Mammary epithelial cell (primary cell): Measurements from ENCODE around the gene CCDC70.

Source experiments
- EZH2 ChIP-seq: IDR thresholded peaks from 2 replicates; pipeline ENCODE4 v1.6.1; 2012; ENCODE audit warnings: low read length, inconsistent platforms, borderline replicate concordance
- TF ChIP-seq, protein P1 (sequence below), 2 donors: IDR thresholded peaks in 1 of 2; conservative IDR thresholded peaks in 1 of 2; 2 replicates each; pipeline ENCODE4 v1.5.1; 2011 to 2012; ENCODE audit warnings: inconsistent platforms in 2 of 2, low read length in 2 of 2, mild to moderate bottlenecking in 2 of 2, control low read depth in 1 of 2, low read depth in 1 of 2; ENCODE audit not compliant: insufficient read depth in 1 of 2; ENCODE audit errors: extremely low read depth in 1 of 2

DNA sequence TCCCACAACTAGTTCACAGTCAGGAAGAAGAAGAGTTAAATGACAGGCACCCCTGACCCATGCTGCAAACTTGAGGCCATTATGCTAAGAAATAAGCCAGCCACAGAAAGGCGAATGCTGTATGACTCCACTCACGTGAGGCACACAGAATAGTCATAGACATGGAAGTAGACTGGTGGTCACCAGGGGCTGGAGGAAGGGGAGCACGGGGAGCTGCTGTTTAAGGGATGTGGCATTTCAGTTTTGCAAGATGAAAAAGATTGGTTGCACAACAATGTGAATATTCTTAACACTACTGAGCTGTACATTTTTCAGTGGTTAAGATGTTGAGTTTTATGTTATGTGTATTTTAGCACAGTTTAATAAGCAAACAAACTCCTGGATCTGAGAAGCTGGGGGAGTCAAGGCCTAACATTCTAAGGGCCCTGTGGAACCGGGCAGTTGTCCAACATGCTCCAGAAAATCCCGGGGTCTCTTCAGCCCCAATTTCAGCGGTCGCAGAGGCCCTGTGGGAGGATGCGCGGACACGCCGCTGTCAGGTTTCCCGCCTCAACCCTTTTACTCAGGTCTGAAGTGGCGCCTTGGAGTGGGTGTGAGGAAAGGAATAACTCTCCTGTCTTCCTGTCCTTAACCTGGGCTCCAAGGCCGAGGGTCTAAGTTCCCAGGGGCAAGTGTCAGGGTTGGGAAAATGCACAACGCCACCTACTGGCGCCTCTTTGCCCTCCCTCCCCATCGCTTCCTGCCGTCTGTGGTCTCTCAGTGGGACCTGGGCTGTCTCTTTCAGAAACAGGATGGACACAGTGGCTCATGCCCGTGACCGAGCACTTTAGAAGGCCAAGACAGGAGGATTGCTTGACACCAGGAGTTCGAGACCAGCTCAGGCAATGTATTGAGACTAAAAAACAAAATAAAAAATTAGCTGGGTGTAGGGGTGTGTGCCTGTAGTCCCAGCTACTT, 12.3 kb upstream of the CCDC70 start:
- TF ChIP-seq, protein P1, sequence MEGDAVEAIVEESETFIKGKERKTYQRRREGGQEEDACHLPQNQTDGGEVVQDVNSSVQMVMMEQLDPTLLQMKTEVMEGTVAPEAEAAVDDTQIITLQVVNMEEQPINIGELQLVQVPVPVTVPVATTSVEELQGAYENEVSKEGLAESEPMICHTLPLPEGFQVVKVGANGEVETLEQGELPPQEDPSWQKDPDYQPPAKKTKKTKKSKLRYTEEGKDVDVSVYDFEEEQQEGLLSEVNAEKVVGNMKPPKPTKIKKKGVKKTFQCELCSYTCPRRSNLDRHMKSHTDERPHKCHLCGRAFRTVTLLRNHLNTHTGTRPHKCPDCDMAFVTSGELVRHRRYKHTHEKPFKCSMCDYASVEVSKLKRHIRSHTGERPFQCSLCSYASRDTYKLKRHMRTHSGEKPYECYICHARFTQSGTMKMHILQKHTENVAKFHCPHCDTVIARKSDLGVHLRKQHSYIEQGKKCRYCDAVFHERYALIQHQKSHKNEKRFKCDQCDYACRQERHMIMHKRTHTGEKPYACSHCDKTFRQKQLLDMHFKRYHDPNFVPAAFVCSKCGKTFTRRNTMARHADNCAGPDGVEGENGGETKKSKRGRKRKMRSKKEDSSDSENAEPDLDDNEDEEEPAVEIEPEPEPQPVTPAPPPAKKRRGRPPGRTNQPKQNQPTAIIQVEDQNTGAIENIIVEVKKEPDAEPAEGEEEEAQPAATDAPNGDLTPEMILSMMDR (conservative IDR thresholded peaks at IDR 0.05 in 1 of 2, IDR thresholded peaks at IDR 0.05 in 1 of 2; ENCODE audit: extremely low read depth in 1 of 2, insufficient read depth in 1 of 2, low read depth in 1 of 2, low read length in 2 of 2), result peak; percentile 53 to 58
- no peak for TF ChIP-seq EZH2
